HG03108 (cell line): ENCODE data around the gene SORCS3.

Source experiments
- ATAC-seq: cut with Tn5 transposase; IDR thresholded peaks from one replicate; pipeline ENCODE4 v1.9.1; 2021; ENCODE audit warnings: moderate library complexity; ENCODE audit not compliant: unreplicated experiment

Gene SORCS3

GRCh38 chr10:104641187-104641936 lies at the start of gene SORCS3:
Gene SORCS3, plus strand, starts transcription at chr10:104641290.
- ATAC-seq: no peak

GRCh38 chr10:104591441-104591840 lies 49.6 kb upstream of the SORCS3 start:
- no peak for ATAC-seq

DNA sequence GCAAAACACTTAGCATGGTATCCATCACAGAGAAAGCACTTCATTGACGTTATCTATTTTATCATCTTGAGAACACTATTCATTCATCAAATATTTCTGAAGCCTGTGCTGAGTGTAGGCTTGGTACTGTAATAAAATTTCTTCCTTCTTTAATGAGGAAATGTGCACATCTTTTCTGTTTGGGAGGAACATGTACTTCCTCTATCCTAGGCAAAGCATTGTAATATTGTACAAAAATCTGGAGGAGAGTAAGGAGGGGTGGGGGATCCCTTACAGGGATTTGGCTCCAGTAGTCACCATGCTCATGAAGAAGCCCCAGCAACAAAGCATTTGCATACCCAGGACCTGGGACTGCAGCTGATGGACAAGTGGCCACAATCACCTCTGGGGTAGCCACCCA lies 39.9 kb upstream of the SORCS3 start:
- no peak for ATAC-seq

GRCh38 chr10:104608091-104608828 lies 32.8 kb upstream of the SORCS3 start:
- no peak for ATAC-seq

GRCh38 chr10:104612571-104613205 lies 28.4 kb upstream of the SORCS3 start:
- ATAC-seq: no peak

DNA sequence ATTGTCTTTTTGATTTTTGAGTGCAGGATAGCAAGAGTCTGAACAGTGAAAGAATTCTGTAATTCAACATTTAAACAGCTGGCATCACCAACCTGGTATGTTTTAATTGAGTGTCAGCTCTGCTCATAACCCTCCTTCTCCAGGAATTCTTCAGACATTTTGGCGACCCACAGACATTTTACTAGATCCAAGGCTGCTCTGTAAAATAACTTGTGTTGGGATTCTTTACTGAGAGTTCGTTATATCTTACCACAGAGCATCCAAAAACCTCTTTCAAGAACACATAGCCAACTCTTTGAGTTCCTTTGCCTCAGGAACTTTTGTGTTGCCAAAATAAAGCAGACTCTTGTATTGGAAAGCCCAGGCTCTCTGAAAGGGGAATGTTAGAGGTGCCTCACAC lies 27.7 kb upstream of the SORCS3 start:
- ATAC-seq: no peak

DNA sequence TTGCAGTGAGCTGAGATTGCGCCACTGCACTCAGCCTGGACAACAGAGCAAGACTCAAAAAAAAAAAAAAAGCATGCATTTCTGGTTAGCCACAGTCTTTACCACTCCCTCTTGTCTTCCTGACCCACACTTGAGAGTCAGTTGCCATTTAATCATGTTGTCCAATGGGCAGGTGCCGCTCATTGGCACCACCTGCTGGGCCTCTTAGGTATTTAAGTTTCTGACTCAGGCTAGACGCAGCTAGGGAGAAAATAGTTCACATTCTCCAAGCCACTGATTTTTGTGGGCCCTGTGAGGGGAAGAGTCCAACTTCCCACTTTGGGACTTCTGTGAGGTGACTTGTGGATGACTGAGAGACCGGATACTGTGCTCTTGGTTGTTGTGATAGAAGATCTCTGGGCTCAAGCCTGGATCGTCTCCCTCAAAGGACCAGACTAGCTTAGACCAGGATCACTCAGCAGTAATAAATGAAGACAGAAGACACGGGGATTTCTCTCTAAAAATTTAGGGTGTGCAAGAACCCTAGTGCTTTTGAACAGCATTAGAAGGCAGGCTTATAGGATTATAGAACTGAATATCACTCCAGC lies 26.8 kb upstream of the SORCS3 start:
- ATAC-seq: no peak

DNA sequence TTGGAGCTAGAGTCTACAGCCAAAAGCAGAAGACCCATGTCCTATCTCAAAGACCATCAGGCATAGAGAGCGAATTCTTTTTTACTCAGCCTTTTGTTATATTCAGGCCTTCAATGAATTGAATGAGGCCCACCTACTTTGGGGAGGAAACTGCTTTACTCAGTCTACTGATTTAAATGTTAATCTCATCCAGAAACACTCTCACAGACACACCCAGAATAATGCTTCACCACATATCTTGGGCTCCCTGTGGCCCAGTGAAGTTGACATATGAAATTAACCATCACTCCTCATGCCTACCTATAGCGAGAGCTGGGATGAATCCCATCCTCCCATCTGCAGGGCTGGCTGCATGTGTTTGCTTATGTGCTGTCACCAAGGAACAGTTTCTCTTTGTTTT lies 26.0 kb upstream of the SORCS3 start:
- ATAC-seq: no peak

DNA sequence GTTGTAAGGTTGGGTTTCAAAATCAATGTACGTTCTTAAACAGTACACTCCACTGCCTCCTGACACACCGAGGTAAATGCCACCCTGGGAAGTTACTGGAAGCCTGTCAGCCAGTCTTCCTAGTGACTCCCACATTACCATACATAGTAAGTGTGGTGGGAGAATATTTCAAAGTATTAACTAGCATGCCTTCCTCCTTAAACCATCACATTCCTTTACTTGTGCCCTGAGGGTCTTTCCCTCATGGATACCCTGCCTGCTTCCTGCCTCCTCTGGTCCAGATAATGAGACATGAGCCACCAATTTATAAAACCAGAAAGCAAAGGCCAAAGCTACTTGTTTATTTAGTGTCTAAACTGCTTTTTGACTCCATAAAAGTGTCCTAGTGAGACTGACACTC lies 23.3 kb upstream of the SORCS3 start:
- no peak for ATAC-seq

DNA sequence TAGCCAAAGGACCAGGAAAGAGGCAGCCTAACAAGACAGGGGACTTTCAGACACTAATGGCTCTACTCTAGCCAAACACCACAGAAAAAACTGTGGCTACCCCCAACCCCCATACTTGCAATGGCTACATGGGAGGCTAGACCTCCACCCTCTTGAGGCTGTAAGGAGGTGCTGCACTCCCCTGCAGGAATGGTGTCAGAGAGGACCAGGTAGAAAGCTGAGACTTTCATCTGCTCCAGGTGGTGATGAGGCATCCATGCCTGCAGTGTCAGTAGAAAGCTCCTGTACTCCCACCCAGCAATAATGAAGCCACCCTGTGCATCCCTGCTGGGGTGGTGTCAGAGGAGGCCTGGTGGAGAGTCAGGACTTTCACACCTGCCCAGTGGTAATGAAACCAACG lies 18.9 kb upstream of the SORCS3 start:
- ATAC-seq: no peak

- no peak for ATAC-seq
Measured at GRCh38 chr10:104622598-104623209, 18.4 kb upstream of the SORCS3 start.

DNA sequence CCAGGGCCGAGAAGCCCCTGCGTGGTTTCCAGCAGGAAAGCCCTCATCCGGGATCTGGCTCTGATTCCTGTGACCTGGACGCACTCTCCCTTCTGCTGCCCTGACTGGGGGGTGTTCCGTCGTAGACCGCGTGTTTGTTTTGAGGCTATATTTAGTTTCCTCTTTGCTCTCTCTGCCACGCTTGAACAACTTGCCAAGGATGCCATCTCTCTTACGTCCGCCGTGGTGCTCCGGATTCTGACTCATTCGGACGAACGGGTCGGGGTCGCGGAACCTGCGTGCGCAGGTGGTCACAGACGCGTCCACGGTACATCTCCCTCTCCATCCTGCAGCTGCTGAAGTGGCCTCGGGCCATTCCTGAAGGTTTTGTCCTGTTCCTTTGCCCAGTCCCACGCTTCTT lies 10.4 kb upstream of the SORCS3 start:
- ATAC-seq: no peak

GRCh38 chr10:104631946-104632345 lies 9.1 kb upstream of the SORCS3 start:
- ATAC-seq: no peak

DNA sequence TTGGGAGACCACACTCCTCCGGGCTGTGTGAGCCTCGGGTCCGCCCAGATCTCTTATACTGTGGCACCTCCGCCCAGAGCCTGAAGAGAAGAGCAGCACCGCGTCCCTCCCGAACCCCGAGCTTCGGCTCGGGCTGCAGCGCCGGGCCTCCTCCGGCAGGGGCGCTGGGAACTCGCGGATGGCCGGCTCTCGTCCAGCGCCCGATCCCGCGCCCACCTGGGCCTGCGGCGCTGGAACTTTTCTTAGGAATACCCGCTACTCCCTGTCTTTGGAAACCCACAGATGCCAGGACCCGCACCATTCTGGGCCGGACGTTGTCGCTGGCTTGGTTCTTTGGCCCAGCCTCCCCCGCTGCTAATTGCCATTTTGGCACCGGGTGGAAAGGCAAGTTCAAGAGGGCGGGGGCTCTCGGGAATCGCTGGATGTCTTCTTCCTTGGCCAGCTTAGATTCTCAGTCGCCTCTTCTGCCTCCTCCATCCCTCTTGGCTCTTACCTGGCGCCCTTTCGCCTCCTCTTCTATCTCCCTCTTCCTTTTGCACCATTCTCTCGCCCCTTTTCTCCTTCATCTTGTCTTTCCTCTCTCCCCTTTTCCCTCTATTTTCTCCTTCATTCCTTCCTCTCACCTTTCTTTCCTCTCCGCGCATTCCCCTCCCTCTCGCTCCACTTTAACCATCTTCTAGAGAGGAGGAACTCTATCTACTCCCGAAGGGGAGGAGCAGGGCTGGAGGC lies 2.1 kb upstream of the SORCS3 start:
- ATAC-seq: no peak

DNA sequence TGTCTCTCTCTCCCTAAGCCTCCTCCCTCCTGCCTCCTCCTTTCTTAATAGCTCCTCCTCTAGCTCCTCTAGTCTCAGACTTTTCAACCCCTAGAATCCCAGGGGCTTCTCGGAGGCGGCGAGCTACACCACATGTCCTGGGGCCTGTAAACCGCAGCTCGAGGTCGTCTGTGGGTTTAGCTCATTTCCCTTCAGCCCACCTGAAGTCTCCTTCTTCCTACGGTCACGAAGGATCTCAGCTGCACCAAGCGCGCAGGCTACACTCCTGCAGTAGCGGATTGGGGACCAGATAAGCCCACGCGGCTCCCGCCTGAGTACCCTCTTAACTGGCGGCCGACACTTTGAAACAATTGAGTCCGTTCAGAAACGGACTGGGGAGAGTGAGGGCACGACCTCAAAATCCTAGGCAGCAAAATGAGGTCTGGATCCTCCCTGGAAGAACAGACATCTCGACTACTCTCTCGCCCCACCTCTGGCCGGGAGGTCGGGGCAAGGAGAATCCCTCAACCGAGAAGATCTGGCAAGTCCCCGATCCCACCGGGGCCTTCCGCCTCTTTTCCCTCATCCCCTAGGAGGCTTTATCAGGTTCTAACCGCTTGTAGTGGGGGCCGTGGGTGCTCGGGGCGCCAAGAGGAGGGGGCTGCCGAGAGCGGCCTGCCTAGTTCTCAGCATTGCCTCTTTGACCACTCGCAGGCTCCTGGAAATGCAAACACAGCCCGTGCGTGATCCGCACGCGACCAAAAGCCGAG lies 1.3 kb upstream of the SORCS3 start:
- ATAC-seq: no peak

DNA sequence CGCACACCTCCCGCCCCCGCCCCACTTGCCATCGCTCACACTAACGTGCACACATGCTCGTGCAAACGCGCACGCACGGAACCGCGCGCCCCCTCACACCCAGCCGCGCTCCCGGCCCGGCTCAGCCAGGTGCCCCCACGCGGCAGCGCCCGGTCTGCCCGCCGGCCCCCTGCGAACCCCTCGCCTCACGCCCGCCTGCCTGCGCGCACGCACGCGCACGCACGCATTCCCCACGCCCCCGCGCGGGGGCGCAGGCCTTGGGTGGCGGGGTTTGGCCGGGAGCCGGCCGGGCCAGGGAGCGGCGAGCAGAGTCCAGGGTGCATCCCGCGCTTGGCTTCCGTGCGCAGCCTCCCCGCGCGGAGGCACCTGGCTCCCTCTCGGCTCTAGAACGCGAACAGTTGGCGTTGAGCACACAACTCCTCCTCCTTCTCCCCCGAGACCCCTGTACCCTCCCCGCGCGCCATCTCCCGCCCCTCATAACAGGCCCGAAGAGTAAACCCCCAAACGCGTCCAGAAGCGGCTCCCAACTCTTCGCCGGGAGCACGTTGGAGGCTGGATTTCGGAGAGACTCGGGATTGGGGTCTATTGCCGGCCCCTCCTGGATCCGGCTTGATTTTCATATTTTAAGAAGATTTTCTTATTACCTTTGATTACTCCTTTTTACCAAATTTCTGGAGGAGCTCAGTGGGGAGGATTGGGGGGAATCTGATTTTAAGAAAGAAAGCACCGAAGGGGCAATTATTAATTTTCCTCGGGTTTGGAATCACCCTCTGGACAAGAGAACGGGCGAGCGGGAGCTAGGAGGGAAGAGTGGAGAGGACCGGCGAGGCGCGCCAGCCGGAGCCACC lies 527 bp upstream of the SORCS3 start:
- no peak for ATAC-seq

DNA sequence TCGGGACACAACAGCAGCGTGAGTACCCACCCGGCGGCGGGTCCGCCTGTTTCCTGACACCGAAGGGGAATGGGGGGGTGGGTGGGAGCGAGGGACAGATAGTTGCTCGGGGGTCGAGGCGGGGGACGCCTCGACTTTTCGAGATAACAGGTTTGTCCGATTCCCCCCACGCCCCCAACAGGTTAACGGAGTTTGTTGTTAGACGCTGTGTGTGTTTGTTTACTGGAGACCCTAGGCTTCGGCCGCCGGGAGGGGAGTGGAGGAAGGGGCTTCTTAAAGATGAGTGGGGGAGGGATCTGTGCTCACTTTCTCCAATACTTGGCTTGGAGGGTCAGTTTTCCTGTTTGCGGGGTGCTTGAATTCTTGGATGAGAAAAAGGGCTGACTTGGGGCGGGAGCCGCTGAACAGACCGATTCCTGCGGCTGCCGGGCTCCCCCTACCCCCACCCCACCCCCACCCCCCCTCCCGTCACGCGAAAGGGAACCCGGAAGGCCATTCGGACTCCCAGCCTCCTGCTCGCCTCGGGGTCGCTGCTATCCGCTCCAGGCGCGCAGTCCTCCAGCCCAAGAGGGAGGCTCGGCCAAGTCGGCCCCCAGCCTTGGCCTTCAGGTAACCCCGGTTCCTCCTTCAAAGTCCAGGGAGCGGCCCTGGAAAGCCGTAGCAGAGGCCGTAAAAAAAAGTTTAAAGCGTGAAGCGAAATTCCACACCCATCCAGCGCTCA lies 1.0 kb downstream of the SORCS3 start:
- no peak for ATAC-seq

- no peak for ATAC-seq
Measured at GRCh38 chr10:104642658-104643302, 1.7 kb downstream of the SORCS3 start.
